HepG2 (cell line): ENCODE data around the gene FRAS1. TPM values are rescaled to one million over a fixed set of nuclear protein-coding genes. Genes with fewer than 3 reads are reported as not detected.

Experiments
- AGO1 ChIP-seq: fragments of 200-400 bp; formaldehyde crosslinking; IDR thresholded peaks from 2 replicates; pipeline ENCODE4 v1.6.1; 2017; ENCODE audit warnings: mild to moderate bottlenecking, low read depth, low read length, moderate library complexity; ENCODE audit not compliant: poor library complexity, severe bottlenecking
- CBX5 ChIP-seq: sonication (generic); formaldehyde crosslinking; IDR thresholded peaks from 2 replicates; pipeline ENCODE4 v1.4.0; 2020; ENCODE audit warnings: missing genetic modification reagents, borderline replicate concordance
- DNMT1 ChIP-seq: sonication (generic); formaldehyde crosslinking; IDR thresholded peaks from 2 replicates; pipeline ENCODE4 v1.5.1; 2020; ENCODE audit warnings: mild to moderate bottlenecking, missing genetic modification reagents
- ELK4 ChIP-seq: sonication (generic); formaldehyde crosslinking; IDR thresholded peaks from 2 replicates; pipeline ENCODE4 v1.9.0; 2021; ENCODE audit warnings: missing genetic modification reagents, borderline replicate concordance
- GLI4 ChIP-seq: sonication (generic); formaldehyde crosslinking; IDR thresholded peaks from 2 replicates; pipeline ENCODE4 v1.5.1; 2020; ENCODE audit warnings: missing genetic modification reagents, mild to moderate bottlenecking, moderate library complexity, borderline replicate concordance
- GPN1 ChIP-seq: sonication (generic); formaldehyde crosslinking; IDR thresholded peaks from 2 replicates; pipeline ENCODE4 v1.5.1; 2020; ENCODE audit warnings: missing genetic modification reagents, borderline replicate concordance
- HOXA7 ChIP-seq: sonication (generic); formaldehyde crosslinking; IDR thresholded peaks from 2 replicates; pipeline ENCODE4 v1.8.1; 2022; ENCODE audit warnings: mild to moderate bottlenecking, missing genetic modification reagents, moderate library complexity
- KAT8 ChIP-seq: IDR thresholded peaks from 2 replicates; pipeline ENCODE4 v1.6.1; 2016; ENCODE audit warnings: missing genetic modification reagents, missing compliant biosample characterization
- KLF9 ChIP-seq: IDR thresholded peaks from 2 replicates; pipeline ENCODE4 v1.6.1; 2016; ENCODE audit warnings: low read depth
- NCOA2 ChIP-seq: sonication (generic); formaldehyde crosslinking; IDR thresholded peaks from 2 replicates; pipeline ENCODE4 v1.8.0; 2022; ENCODE audit warnings: inconsistent platforms
- NFIC ChIP-seq: IDR thresholded peaks from 2 replicates; pipeline ENCODE4 v1.6.1; 2012; ENCODE audit warnings: mild to moderate bottlenecking, low read length, inconsistent platforms
- NONO ChIP-seq, 2 experiments: fragments of 450-650 bp in 1 of 2; sonication (generic) in 1 of 2; formaldehyde crosslinking in 1 of 2; IDR thresholded peaks in 1 of 2; conservative IDR thresholded peaks in 1 of 2; 2 replicates each; pipeline versions ENCODE4 v1.6.1 to v1.8.0; 2017 to 2022; ENCODE audit warnings: mild to moderate bottlenecking in 1 of 2, missing genetic modification reagents in 1 of 2, moderate library complexity in 1 of 2
- TAF1 ChIP-seq: sonication (generic); formaldehyde crosslinking; IDR thresholded peaks from 2 replicates; pipeline ENCODE4 v1.4.0; 2020; ENCODE audit warnings: missing genetic modification reagents
- TCF7 ChIP-seq: sonication (generic); IDR thresholded peaks from 2 replicates; pipeline ENCODE4 v1.6.1; 2016; ENCODE audit warnings: antibody characterized with exemption, low read depth
- TIGD3 ChIP-seq: sonication (generic); formaldehyde crosslinking; IDR thresholded peaks from 2 replicates; pipeline ENCODE4 v1.5.1; 2020; ENCODE audit warnings: mild to moderate bottlenecking, missing genetic modification reagents, borderline replicate concordance
- ZKSCAN8 ChIP-seq: IDR thresholded peaks from 2 replicates; pipeline ENCODE4 v1.6.1; 2016; ENCODE audit warnings: borderline replicate concordance, missing genetic modification reagents, missing compliant biosample characterization
- ZNF17 ChIP-seq: sonication (generic); formaldehyde crosslinking; IDR thresholded peaks from 2 replicates; pipeline ENCODE4 v1.5.0; 2020; ENCODE audit warnings: mild to moderate bottlenecking, missing genetic modification reagents
- ZNF205 ChIP-seq: IDR thresholded peaks from 2 replicates; pipeline ENCODE4 v1.6.1; 2018; ENCODE audit warnings: missing biosample characterization, missing genetic modification reagents
- ZNF501 ChIP-seq: sonication (generic); formaldehyde crosslinking; IDR thresholded peaks from 2 replicates; pipeline ENCODE4 v1.5.1; 2020; ENCODE audit warnings: mild to moderate bottlenecking, moderate library complexity, missing genetic modification reagents
- ZNF607 ChIP-seq: sonication (generic); formaldehyde crosslinking; IDR thresholded peaks from 2 replicates; pipeline ENCODE4 v1.5.1; 2020; ENCODE audit warnings: missing genetic modification reagents, mild to moderate bottlenecking, borderline replicate concordance
- ZNF710 ChIP-seq: sonication (generic); formaldehyde crosslinking; IDR thresholded peaks from 2 replicates; pipeline ENCODE4 v1.5.0; 2020; ENCODE audit warnings: mild to moderate bottlenecking, missing genetic modification reagents, borderline replicate concordance
- ZNF747 ChIP-seq: sonication (generic); formaldehyde crosslinking; IDR thresholded peaks from 2 replicates; pipeline ENCODE4 v1.8.1; 2023; ENCODE audit warnings: missing genetic modification reagents, mild to moderate bottlenecking, borderline replicate concordance
- ZNF784 ChIP-seq: sonication (generic); formaldehyde crosslinking; IDR thresholded peaks from 2 replicates; pipeline ENCODE4 v1.5.1; 2020; ENCODE audit warnings: missing genetic modification reagents, mild to moderate bottlenecking, borderline replicate concordance
- polyA plus RNA-seq, 8 experiments: library from polyadenylated mRNA; depleted of rRNA in 3 of 8; stranded (reverse) in 7 of 8; unstranded in 1 of 8; fragments of >200 nt; fragmentation: Illumina TruSeq in 4 of 8; extraction: Trizol in 4 of 8; gene quantifications; 2 replicates each; pipeline versions ENCODE4 v1.2.1 to v1.2.3, GENCODE V29; 2011 to 2016; ENCODE audit warnings: low read depth in 4 of 8, missing spikeins in 1 of 8, mixed read lengths in 1 of 8; ENCODE audit not compliant: insufficient read depth in 1 of 8
- total RNA-seq, 5 experiments: library from RNA; depleted of rRNA; stranded (reverse); fragments of >200 nt; fragmentation: Illumina TruSeq; extraction: Trizol; gene quantifications; 2 replicates each; pipeline ENCODE4 v1.2.3, GENCODE V29; 2016; ENCODE audit warnings: low read depth in 1 of 5

Gene FRAS1
- total and polyA plus RNA-seq, 2 of the 13 experiments (the other 11 are each of a cell fraction or from before 2014, with no cell fraction given), result 22.5 to 31.6 TPM

- no peak for TF ChIP-seq KLF9 (CRISPR knock-in tag)
- no peak for TF ChIP-seq GLI4 (CRISPR knock-in tag)
- peak; percentile 51 for TF ChIP-seq KAT8
- TF ChIP-seq HOXA7, result no peak
- TF ChIP-seq GPN1, result no peak
- TF ChIP-seq CBX5 (CRISPR knock-in tag), result no peak
- TF ChIP-seq AGO1, result no peak
- no peak for TF ChIP-seq TAF1
- no peak for TF ChIP-seq ELK4 (CRISPR knock-in tag)
- peak; percentile 70; the same call in 1 of the 2 replicates for TF ChIP-seq NFIC
- no peak for TF ChIP-seq ZNF747 (CRISPR knock-in tag)
- TF ChIP-seq ZNF205 (CRISPR knock-in tag), result no peak
- TF ChIP-seq ZNF17 (CRISPR knock-in tag), result no peak
- no peak for TF ChIP-seq TIGD3
- no peak for TF ChIP-seq ZNF607 (CRISPR knock-in tag)
- TF ChIP-seq TCF7, result 0 out of 2 replicates have a peak, but pooled peaks have one; percentile 20
- peak; percentile 43; the same call in 1 of the 2 replicates for TF ChIP-seq ZNF784 (CRISPR knock-in tag)
- TF ChIP-seq NONO (IDR thresholded peaks at IDR 0.05), result no peak
- TF ChIP-seq NONO (CRISPR knock-in tag; conservative IDR thresholded peaks at IDR 0.05), result no peak
- TF ChIP-seq NCOA2 (CRISPR knock-in tag), result peak; percentile 79
- no peak for TF ChIP-seq DNMT1 (CRISPR knock-in tag)
- 0 out of 2 replicates have a peak, but pooled peaks have one; percentile 5 for TF ChIP-seq ZNF501
- TF ChIP-seq ZNF710 (CRISPR knock-in tag), result no peak; the same call in 1 of the 2 replicates
- peak; percentile 72; the same call in 1 of the 2 replicates for TF ChIP-seq ZKSCAN8
Observed at GRCh38 chr4:78165758-78166157, 108.6 kb downstream of the FRAS1 start (continued).
